Measurements from ENCODE around the gene AMFR.

GRCh38 chr16:56424791-56425438 is 430 bp downstream of the AMFR start:
- TF ChIP-seq SUZ12 (IDR thresholded peaks at IDR 0.05; ENCODE audit: extremely low read depth, insufficient read depth, insufficient read length), result no peak
- TF ChIP-seq ZNF274 (IDR thresholded peaks at IDR 0.05; ENCODE audit: low read depth, low read length), result no peak
- TF ChIP-seq YY1 (IDR thresholded peaks at IDR 0.05; ENCODE audit: insufficient read depth, insufficient read length), result no peak
